T-helper 17 cell (primary cell): ENCODE data around the gene KLF8. TPM values are rescaled to one million over a fixed set of nuclear protein-coding genes. Genes with fewer than 3 reads are reported as not detected.
A peak's percentile ranks its signal among the peaks of the same experiment; 100 is the strongest.
"Not testable (repeated sequence)": the region's sequence is repeated elsewhere in the genome, so short reads cannot be mapped to it uniquely, and the experiment has no call there.

Experiments used
- ATAC-seq: fragments of 150-1000 bp; cut with Tn5 transposase; 2 replicates; pipeline ENCODE4 v1.10.0; 2021; ENCODE audit warnings: mild to moderate bottlenecking, moderate library complexity
- DNase-seq, 3 donors: peaks; one replicate each; pipeline versions ENCODE4 v3.0.0 to v3.0.0-alpha.2; 2020 to 2021
- H3K9me3 ChIP-seq: one replicate; pipeline ENCODE4 v1.7.0; 2013; ENCODE audit warnings: low read length, mild to moderate bottlenecking; ENCODE audit not compliant: control insufficient read depth, poor library complexity, severe bottlenecking
- H3K27ac Mint-ChIP-seq: one replicate; pipeline ENCODE4 v1.8.0; 2022; ENCODE audit warnings: mild to moderate bottlenecking, moderate library complexity, mixed read lengths
- H3K27me3 Mint-ChIP-seq: one replicate; pipeline ENCODE4 v1.8.0; 2022; ENCODE audit warnings: mixed read lengths
- H3K36me3 Mint-ChIP-seq: one replicate; pipeline ENCODE4 v1.8.0; 2022; ENCODE audit warnings: low read depth, mixed read lengths
- H3K4me1 Mint-ChIP-seq: one replicate; pipeline ENCODE4 v1.8.0; 2022; ENCODE audit warnings: mild to moderate bottlenecking, mixed read lengths
- H3K4me3 Mint-ChIP-seq: one replicate; pipeline ENCODE4 v1.8.0; 2022; ENCODE audit warnings: mild to moderate bottlenecking, moderate library complexity, mixed read lengths
- total RNA-seq, 4 donors: library from RNA in 2 of 4; stranded (reverse) in 2 of 4; gene quantifications; one replicate each; pipeline ENCODE4 v1.2.3 and lab custom pipeline; 2022 to 2026

The KLF8 gene
- total RNA-seq (10 to 100 TPM; 17.8 to 20.5 TPM), total RNA-seq (lab: John Stamatoyannopoulos, UW) (17.3 to 34.9 reads per million in 2 donors)

DNA sequence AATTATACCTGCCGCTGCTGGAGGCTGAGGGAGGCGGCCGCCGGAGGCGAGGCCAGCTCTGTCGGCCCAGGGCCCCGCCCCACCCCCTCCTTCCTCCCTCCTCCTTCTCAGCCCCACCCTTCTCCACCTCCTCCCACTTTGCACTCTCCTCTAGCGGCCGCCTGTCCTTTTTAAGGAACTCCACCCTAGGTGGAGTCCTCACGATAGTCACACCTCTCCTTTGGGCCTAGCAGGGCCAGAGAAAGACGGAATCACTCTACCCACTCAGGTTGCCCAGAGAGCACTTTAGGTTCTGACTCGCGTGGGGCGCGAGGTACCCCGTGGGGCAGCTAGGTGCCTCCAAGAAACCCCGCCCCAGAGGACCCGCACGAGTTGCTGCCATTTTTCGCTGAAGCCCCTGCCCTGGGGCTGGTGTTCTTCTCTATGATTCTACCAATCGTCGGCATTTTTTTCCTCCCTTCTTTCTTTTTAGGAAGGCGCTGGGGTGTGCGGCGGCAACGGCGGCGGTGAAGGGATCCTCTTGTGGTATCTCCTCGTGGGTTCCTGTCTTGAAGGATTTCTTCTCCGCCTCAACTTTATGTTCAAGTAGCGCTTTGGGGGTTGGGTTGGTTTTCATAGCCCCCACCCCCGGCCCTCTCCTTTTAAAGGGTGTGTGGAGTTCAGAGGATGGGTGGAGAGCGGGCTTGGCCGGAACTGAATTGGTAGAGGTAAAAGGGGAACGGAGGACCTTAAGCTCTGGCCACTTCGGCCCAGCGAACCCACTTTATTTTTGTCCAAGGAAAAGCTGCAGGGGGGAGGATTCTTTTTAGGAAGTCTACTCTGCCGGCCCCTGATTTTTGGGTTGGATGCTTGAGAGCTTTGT, at the start of gene KLF8:
Gene KLF8 (plus strand): TSS at position 136 of the 862 bp plus-strand sequence. CDS start 979 bp downstream, outside the sequence.
- Mint-ChIP-seq H3K4me3 (peak within 1 kb of the TSS; percentile 85), H3K27me3 (no peaks in the 10 kb centered on the region), H3K4me1 (peaks cover 18% of the 10 kb centered on the region), H3K27ac (peak within 1 kb of the TSS; percentile 79), H3K36me3 (no peaks in the 10 kb centered on the region)
- H3K9me3 ChIP-seq = no peaks in the 10 kb centered on the region
- ATAC-seq = peak; percentile 79
- peak in 2 of 3 donors; percentile 22 to 24 for DNase-seq

DNA sequence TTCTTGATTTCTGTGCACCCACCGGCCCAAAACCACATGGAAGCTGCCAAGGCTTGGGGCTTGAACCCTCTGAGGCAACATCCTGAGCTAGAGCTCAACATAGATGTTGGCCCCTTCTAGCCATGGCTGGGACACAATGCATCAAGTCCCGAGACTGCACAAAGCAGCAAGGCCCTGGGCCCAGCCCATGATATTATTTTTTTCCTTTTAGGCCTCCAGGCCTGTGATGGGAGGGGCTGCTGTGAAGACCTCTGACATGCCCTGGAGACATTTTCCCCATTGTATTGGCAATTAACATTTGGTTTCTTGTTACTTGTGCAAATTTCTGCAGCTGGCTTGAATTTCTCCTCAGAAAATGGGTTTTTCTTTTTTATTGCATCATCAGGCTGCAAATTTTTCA, 25.2 kb upstream of the KLF8 start:
- not testable (repeated sequence) for ATAC-seq, H3K36me3 Mint-ChIP-seq, H3K4me1 Mint-ChIP-seq, H3K9me3 ChIP-seq, DNase-seq, H3K27ac Mint-ChIP-seq, H3K4me3 Mint-ChIP-seq, H3K27me3 Mint-ChIP-seq

DNA sequence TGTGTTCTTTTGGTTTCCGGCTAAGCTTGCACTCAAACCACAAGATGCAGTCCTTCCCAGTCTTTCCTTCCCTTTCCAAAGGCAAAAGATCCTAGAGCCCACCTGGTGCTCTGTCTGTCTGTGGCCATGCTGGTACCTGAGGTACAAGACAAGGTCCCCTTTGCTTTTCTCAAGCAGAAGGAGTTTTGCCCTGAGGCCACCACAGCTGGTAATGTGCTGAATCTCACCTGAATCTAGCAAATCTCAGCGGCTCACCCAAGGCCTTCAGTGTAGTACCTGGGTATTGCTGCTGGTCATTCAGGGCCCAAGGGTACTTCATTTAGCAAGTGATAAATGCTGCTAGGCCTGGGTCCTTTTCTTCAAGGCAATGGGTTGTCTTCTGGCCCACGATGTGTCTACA, 20.5 kb upstream of the KLF8 start:
- no peak for ATAC-seq
- H3K9me3 ChIP-seq = no peaks in the 10 kb centered on the region
- H3K4me1 Mint-ChIP-seq = no peaks in the 10 kb centered on the region
- no peak overlapping the region for H3K27ac Mint-ChIP-seq
- H3K4me3 Mint-ChIP-seq = no peak overlapping the region
- peaks cover 4% of the 10 kb centered on the region for H3K36me3 Mint-ChIP-seq
- no peaks in the 10 kb centered on the region for H3K27me3 Mint-ChIP-seq
- no peak for DNase-seq

DNA sequence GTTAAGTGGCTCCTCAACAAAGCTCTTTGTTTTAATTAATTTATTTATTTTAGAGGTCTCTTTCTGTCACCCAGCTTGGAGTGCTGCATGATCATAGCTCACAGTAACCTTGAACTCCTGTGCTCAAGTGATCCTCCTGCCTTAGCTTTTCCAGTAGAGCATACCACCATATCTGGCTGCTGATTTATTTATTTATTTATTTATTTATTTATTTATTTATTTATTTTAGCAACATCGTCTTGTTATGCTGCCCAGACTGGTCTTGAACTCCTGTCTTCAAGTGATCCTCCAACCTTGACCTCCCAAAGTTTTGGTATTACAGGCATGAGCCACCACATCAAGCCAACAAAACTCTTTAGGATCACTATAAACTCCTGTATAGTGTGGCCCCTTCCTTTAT, 15.8 kb upstream of the KLF8 start:
- H3K27ac Mint-ChIP-seq = no peak overlapping the region
- ATAC-seq (no peak), DNase-seq (no peak)
- peaks cover 2% of the 10 kb centered on the region for H3K36me3 Mint-ChIP-seq
- H3K27me3 Mint-ChIP-seq = no peaks in the 10 kb centered on the region
- no peak overlapping the region for H3K4me3 Mint-ChIP-seq
- H3K4me1 Mint-ChIP-seq = no peaks in the 10 kb centered on the region
- no peaks in the 10 kb centered on the region for H3K9me3 ChIP-seq

DNA sequence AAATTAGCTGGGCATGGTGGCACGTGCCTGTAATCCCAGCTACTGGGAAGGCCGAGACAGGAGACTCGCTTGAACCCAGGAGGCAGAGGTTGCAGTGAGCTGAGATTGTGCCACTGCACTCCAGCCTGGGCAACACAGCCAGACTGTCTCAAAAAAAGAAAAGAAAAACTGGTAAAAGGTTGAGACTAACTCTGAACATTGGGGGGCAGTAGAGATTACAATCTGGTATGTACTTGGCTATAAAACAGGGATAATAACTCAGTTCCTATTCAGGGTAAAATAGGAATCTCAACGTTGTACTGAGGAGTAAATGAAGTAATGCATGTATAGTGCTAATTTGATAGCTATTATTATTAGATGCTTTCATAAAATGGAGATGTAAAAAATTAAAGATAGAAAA, 12.5 kb upstream of the KLF8 start:
- peaks cover 2% of the 10 kb centered on the region for H3K36me3 Mint-ChIP-seq
- no peaks in the 10 kb centered on the region for H3K27me3 Mint-ChIP-seq
- no peak overlapping the region for H3K4me3 Mint-ChIP-seq
- no peaks in the 10 kb centered on the region for H3K4me1 Mint-ChIP-seq
- no peak for ATAC-seq
- no peaks in the 10 kb centered on the region for H3K9me3 ChIP-seq
- H3K27ac Mint-ChIP-seq = no peak overlapping the region
- no peak for DNase-seq

DNA sequence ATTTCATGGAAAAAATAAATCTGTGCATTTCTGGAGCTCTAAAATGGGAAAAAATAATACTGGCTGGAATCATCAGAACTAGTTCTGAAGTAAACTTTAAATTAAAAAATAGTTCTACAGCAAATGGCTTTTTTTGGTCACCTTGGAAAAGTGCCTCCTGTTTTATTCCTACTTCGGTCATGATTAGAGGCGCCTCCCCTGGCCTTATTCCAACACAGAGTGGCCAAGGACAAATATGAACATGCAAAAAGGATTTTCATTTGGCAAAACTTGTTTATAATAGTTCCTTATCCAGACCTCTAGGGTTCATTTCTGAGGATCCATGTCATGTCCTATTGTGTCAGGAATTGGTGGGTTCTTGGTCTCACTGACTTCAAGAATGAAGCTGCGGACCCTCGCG, 11.1 kb upstream of the KLF8 start:
- ATAC-seq (no peak), DNase-seq (no peak)
- Mint-ChIP-seq H3K27me3 (no peaks in the 10 kb centered on the region), H3K27ac (no peak overlapping the region), H3K4me1 (no peaks in the 10 kb centered on the region), H3K4me3 (no peak overlapping the region), H3K36me3 (peaks cover under 1% of the 10 kb centered on the region)
- H3K9me3 ChIP-seq = no peaks in the 10 kb centered on the region

DNA sequence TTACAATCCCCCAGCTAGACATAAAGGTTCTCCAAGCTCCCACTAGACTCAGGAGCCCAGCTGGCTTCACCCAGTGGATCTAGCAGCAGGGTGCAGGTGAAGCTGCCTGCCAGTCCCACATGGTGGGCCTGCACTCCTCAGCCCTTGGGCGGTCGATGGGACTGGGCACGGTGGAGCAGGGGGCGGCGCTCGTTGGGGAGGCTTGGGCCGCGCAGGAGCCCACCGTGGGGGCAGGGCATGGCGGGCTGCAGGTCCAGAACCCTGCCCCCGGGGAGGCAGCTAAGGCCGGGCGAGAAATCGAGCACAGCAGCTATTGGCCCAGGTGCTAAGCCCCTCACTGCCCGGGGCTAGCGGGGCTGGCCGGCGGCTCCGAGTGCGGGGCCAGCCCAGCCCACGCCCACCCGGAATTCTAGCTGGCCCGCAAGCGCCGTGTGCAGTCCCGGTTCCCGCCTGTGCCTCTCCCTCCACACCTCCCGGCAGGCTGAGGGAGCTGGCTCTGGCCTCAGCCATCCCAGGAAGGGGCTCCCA, 9.6 kb upstream of the KLF8 start:
- Mint-ChIP-seq H3K36me3 (no peaks in the 10 kb centered on the region), H3K4me1 (no peaks in the 10 kb centered on the region), H3K4me3 (no peak overlapping the region), H3K27me3 (no peaks in the 10 kb centered on the region), H3K27ac (no peak overlapping the region)
- H3K9me3 ChIP-seq = no peaks in the 10 kb centered on the region
- ATAC-seq (no peak), DNase-seq (no peak)

DNA sequence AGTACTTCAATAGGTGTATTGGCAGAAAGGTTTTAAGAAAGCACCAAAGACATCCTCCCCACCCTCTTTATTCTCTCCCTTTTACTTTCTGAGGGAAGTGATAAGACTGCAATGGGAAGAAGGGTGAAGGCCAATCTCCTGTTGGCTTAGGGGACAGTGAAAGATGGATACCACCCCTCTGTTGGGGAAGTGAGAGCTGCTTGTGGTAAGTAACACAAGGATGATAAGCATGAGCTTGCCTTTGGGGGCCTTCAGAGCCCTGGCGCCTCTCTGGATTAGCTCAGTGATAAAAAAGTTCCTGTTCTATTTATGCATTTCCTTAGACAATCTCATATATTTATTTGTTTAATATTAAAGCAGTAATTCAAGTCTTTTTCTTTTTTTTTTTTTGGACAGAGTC, 5.2 kb upstream of the KLF8 start:
- Mint-ChIP-seq H3K27ac (no peak overlapping the region), H3K27me3 (no peaks in the 10 kb centered on the region), H3K4me1 (peaks cover 8% of the 10 kb centered on the region), H3K4me3 (no peak overlapping the region), H3K36me3 (no peaks in the 10 kb centered on the region)
- DNase-seq (no peak), ATAC-seq (no peak)
- H3K9me3 ChIP-seq = no peaks in the 10 kb centered on the region

DNA sequence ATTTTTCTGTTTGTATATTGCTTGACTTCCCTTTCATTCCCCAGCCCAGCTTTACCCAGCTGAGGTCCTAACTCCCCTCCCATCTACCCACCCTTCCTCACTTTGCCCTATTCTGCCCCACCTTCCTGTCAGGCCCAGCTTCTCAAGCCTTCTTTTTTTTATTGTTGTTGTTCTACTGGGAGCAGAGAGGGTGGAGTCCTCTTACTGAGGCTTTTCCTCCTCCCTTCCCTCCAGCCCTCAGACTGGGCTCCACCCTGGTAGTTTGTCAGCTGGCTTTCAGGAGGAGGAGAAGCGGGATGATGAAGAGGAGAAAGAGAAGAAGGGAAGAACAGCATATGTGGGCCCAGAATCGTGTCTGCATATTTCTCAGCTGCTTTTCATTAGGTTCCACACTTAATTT, 3.2 kb upstream of the KLF8 start:
- Mint-ChIP-seq H3K27me3 (no peaks in the 10 kb centered on the region), H3K4me1 (peaks cover 13% of the 10 kb centered on the region), H3K4me3 (no peak overlapping the region), H3K27ac (peak overlapping the region; percentile 24), H3K36me3 (no peaks in the 10 kb centered on the region)
- no peak for DNase-seq
- H3K9me3 ChIP-seq = no peaks in the 10 kb centered on the region
- ATAC-seq = no peak

DNA sequence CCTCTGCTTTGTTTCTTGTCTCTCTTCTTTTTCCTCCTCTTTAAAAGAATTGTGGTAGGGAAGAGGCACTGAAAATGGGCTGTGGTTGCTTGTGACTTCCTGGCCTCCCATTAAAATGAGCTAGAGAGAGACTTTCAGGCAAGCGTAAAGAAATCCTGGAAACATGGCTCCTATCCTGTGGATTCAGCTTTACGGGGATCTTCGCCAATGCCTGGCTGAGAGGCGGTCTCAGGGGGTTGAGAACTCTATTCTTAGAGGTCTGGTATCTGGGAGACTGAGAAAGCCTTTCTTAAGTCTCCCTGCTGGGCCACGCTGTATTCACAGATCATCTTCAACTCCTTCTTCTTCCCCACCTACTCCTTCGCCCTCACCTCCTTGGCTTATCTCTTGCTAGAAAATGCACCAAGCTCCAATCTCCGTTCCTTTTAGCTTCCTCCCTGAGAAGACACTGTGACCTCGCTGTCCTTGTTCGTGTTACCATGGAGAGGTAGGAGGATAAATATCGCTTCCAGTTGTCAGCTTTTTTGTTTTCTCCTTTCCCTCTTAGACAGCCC, 542 bp upstream of the KLF8 start:
- Mint-ChIP-seq H3K4me3 (peak overlapping the region; percentile 85), H3K36me3 (no peaks in the 10 kb centered on the region), H3K27ac (no peak overlapping the region), H3K4me1 (peaks cover 18% of the 10 kb centered on the region), H3K27me3 (no peaks in the 10 kb centered on the region)
- no peak for ATAC-seq
- no peak for DNase-seq
- no peaks in the 10 kb centered on the region for H3K9me3 ChIP-seq

DNA sequence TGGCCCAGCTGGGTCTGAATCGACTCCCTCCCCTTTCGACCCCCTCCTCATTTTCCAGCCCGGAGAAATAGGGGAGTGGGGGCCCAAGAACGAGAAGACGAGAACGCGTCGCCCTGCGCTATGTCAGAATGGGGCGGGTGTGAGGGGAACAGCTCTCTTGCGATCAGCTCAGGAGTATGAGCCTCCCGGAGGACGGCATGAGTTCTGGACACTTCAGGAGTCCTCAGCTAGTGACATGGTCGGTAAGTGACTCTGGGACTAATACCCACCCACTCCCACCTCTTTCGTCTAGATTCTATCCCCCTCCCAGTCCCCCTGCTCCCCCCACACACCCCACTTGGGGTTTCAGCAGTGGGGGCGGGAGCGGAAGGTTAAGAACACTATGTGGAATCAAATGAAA, 944 bp downstream of the KLF8 start:
- no peaks in the 10 kb centered on the region for H3K9me3 ChIP-seq
- H3K27me3 Mint-ChIP-seq = no peaks in the 10 kb centered on the region
- H3K27ac Mint-ChIP-seq = peak overlapping the region; percentile 79
- H3K4me1 Mint-ChIP-seq = peaks cover 18% of the 10 kb centered on the region
- peak overlapping the region; percentile 85 for H3K4me3 Mint-ChIP-seq
- H3K36me3 Mint-ChIP-seq = no peaks in the 10 kb centered on the region
- ATAC-seq (peak; percentile 27), DNase-seq (no peak)

DNA sequence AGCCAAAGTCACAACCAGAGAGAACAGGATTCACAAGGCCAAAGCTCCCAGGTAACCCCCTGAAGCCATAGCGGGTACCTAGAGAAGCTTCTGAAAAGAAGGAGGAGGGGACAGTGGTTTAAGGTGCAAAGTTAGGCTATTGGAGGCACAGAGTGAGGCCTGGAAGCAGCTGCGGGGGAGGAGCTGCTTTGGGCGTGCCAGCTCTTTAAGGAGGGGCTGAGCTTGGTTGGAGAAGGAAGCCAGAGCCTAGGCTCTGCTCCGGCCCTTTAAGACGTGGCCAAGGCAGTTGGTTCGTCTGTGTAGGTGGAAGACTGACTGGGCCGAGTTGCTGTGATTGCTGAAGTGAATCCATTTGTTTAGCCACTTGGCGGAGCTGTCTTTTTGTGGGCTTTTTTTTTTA, 1.5 kb downstream of the KLF8 start:
- Mint-ChIP-seq H3K36me3 (no peaks in the 10 kb centered on the region), H3K27me3 (no peaks in the 10 kb centered on the region), H3K27ac (no peak overlapping the region), H3K4me1 (peaks cover 18% of the 10 kb centered on the region), H3K4me3 (peak overlapping the region; percentile 85)
- DNase-seq (peak in 2 of 3 donors; percentile 4 to 8), ATAC-seq (peak; percentile 64)
- H3K9me3 ChIP-seq = no peaks in the 10 kb centered on the region

DNA sequence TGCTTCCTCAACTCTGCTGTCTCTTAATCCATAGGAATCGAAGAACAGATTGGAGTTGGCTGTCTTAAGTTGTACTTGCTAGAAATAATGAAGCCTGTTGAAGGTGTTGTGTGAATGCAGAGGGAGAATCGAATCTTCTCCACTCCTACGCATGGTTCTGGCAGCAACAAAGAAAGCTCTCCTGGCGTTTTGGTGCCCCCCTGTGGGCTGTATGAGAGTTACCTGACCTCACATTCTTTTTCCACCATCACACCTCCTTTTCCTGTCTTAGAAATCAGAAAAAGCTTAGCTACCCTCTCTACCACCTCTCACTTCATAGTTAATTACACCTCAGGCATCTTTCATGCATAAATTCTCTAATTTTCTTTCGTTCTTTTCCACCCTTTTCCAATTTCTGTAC, 16.3 kb downstream of the KLF8 start:
- H3K27ac Mint-ChIP-seq = peak overlapping the region; percentile 37
- ATAC-seq = peak; percentile 77

More for the DNA sequence above, 16.3 kb downstream of the KLF8 start:
- peaks cover 2% of the 10 kb centered on the region for H3K36me3 Mint-ChIP-seq
- DNase-seq = peak in 2 of 3 donors; percentile 18 to 39
- H3K27me3 Mint-ChIP-seq = no peaks in the 10 kb centered on the region
- H3K4me3 Mint-ChIP-seq = no peak overlapping the region
- no peaks in the 10 kb centered on the region for H3K9me3 ChIP-seq
- peaks cover 6% of the 10 kb centered on the region for H3K4me1 Mint-ChIP-seq
